DND-41 (cell line): ENCODE results near the gene SLC26A2.

Experiments used
- CTCF ChIP-seq: IDR thresholded peaks from 2 replicates; pipeline ENCODE4 v1.5.1; 2012; ENCODE audit warnings: borderline replicate concordance, low read length, moderate library complexity, mild to moderate bottlenecking; ENCODE audit not compliant: poor library complexity, severe bottlenecking; ENCODE audit errors: extremely low read depth
- EZH2 ChIP-seq: IDR thresholded peaks from 3 replicates; pipeline ENCODE4 v1.6.1; 2012; ENCODE audit warnings: borderline replicate concordance, low read depth, mild to moderate bottlenecking, moderate library complexity, low read length, inconsistent platforms; ENCODE audit not compliant: severe bottlenecking

GRCh38 chr5:150015415-150015814, 54.9 kb downstream of the SLC26A2 start:
- TF ChIP-seq CTCF (no peak), EZH2 (no peak)
